OCI-LY7 (cell line): ENCODE results near the gene LIPC.

Experiments
- CTCF ChIP-seq: fragments of 200-600 bp; sonication (generic); conservative IDR thresholded peaks from 2 replicates; pipeline ENCODE4 v1.5.1; 2014; ENCODE audit warnings: mild to moderate bottlenecking, antibody characterized with exemption, low read length, moderate library complexity, mixed read lengths
- EZH2phosphoT487 ChIP-seq: fragments of 200-600 bp; sonication (generic); IDR thresholded peaks from 2 replicates; pipeline ENCODE4 v1.6.1; 2018; ENCODE audit warnings: low read depth, borderline replicate concordance, mild to moderate bottlenecking, mixed run types, antibody characterized with exemption, low read length, moderate library complexity, mixed read lengths

GRCh38 chr15:58427987-58428386, 3.8 kb upstream of the LIPC start:
- TF ChIP-seq CTCF (no peak), EZH2phosphoT487 (no peak)
